Measurements from ENCODE around the gene PLK2.

The PLK2 gene

DNA sequence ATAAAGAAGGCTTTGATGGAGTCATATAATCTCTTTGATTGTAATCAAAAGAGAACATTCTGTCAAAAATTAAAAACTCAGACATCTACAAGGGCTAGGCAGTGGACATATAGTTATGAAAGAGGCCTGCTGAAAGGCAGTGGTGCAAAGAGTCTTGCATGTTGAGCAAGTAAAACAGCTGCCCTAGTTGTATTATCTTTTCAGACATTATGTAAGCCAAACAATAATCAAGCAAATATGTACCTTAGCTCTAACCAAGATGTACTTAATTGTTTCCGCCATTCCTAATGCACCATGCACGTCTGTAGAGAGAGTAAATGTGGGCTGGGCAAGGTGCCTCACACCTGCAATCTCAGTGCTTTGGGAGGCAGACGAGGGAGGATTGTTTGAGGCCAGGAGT is 45.6 kb upstream of the PLK2 start (continued):
- TF ChIP-seq, protein P1, sequence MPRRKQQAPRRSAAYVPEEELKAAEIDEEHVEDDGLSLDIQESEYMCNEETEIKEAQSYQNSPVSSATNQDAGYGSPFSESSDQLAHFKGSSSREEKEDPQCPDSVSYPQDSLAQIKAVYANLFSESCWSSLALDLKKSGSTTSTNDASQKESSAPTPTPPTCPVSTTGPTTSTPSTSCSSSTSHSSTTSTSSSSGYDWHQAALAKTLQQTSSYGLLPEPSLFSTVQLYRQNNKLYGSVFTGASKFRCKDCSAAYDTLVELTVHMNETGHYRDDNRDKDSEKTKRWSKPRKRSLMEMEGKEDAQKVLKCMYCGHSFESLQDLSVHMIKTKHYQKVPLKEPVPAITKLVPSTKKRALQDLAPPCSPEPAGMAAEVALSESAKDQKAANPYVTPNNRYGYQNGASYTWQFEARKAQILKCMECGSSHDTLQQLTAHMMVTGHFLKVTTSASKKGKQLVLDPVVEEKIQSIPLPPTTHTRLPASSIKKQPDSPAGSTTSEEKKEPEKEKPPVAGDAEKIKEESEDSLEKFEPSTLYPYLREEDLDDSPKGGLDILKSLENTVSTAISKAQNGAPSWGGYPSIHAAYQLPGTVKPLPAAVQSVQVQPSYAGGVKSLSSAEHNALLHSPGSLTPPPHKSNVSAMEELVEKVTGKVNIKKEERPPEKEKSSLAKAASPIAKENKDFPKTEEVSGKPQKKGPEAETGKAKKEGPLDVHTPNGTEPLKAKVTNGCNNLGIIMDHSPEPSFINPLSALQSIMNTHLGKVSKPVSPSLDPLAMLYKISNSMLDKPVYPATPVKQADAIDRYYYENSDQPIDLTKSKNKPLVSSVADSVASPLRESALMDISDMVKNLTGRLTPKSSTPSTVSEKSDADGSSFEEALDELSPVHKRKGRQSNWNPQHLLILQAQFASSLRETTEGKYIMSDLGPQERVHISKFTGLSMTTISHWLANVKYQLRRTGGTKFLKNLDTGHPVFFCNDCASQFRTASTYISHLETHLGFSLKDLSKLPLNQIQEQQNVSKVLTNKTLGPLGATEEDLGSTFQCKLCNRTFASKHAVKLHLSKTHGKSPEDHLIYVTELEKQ (tag by site-specific recombination; IDR thresholded peaks at IDR 0.05; ENCODE audit: borderline replicate concordance) = no peak
- TF ChIP-seq ZFP69B (tag by site-specific recombination; IDR thresholded peaks at IDR 0.05) = no peak

GRCh38 chr5:58504766-58505165 is 44.9 kb upstream of the PLK2 start:
- Histone ChIP-seq H3K27ac (ENCODE audit: extremely low read depth, low read depth, low read length) (no peak overlapping the region), H3K4me1 (ENCODE audit: control insufficient read depth, insufficient read depth, low read length) (no peaks in the 10 kb centered on the region), H3K36me3 (ENCODE audit: control insufficient read depth in 2 of 2, insufficient read depth in 1 of 2, low read length in 2 of 2) (no peaks in the 10 kb centered on the region), H3K9me3 (ENCODE audit: control insufficient read depth, insufficient read depth, low read depth, low read length) (no peaks in the 10 kb centered on the region), H3K4me3 (ENCODE audit: low read depth, low read length) (no peak overlapping the region)
- ChIA-PET CTCF (interaction anchor here (2.5 kb wide), 1 partner anchor 345 kb away, joined by 13 read pairs; no protein-coding TSS in a partner anchor), POLR2A (no interaction called here)
- TF ChIP-seq SETDB1 (IDR thresholded peaks at IDR 0.05; ENCODE audit: insufficient read length, low read length) (no peak), KLF9 (tag by site-specific recombination; IDR thresholded peaks at IDR 0.05; ENCODE audit: low read depth) (no peak), ELK4 (IDR thresholded peaks at IDR 0.05; ENCODE audit: borderline replicate concordance, low read depth, low read length) (no peak), ZBTB7A (tag by site-specific recombination; IDR thresholded peaks at IDR 0.05; ENCODE audit: low read depth) (no peak), ZNF610 (tag by site-specific recombination; IDR thresholded peaks at IDR 0.05; ENCODE audit: borderline replicate concordance) (no peak), GLIS2 (tag by site-specific recombination; IDR thresholded peaks at IDR 0.05) (no peak), ZNF248 (tag by site-specific recombination; IDR thresholded peaks at IDR 0.05) (no peak), SP7 (tag by site-specific recombination; IDR thresholded peaks at IDR 0.05) (no peak), KLF8 (tag by site-specific recombination; IDR thresholded peaks at IDR 0.05) (no peak), ZNF426 (tag by site-specific recombination; IDR thresholded peaks at IDR 0.05) (no peak), ZNF707 (tag by site-specific recombination; IDR thresholded peaks at IDR 0.05) (no peak), ZNF211 (tag by site-specific recombination; IDR thresholded peaks at IDR 0.05; ENCODE audit: low read depth) (no peak), ZNF132 (tag by site-specific recombination; IDR thresholded peaks at IDR 0.05; ENCODE audit: borderline replicate concordance) (no peak)
- TF ChIP-seq, protein P2, sequence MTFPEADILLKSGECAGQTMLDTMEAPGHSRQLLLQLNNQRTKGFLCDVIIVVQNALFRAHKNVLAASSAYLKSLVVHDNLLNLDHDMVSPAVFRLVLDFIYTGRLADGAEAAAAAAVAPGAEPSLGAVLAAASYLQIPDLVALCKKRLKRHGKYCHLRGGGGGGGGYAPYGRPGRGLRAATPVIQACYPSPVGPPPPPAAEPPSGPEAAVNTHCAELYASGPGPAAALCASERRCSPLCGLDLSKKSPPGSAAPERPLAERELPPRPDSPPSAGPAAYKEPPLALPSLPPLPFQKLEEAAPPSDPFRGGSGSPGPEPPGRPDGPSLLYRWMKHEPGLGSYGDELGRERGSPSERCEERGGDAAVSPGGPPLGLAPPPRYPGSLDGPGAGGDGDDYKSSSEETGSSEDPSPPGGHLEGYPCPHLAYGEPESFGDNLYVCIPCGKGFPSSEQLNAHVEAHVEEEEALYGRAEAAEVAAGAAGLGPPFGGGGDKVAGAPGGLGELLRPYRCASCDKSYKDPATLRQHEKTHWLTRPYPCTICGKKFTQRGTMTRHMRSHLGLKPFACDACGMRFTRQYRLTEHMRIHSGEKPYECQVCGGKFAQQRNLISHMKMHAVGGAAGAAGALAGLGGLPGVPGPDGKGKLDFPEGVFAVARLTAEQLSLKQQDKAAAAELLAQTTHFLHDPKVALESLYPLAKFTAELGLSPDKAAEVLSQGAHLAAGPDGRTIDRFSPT (tag by site-specific recombination; IDR thresholded peaks at IDR 0.05) = no peak
- TF ChIP-seq, protein P3, sequence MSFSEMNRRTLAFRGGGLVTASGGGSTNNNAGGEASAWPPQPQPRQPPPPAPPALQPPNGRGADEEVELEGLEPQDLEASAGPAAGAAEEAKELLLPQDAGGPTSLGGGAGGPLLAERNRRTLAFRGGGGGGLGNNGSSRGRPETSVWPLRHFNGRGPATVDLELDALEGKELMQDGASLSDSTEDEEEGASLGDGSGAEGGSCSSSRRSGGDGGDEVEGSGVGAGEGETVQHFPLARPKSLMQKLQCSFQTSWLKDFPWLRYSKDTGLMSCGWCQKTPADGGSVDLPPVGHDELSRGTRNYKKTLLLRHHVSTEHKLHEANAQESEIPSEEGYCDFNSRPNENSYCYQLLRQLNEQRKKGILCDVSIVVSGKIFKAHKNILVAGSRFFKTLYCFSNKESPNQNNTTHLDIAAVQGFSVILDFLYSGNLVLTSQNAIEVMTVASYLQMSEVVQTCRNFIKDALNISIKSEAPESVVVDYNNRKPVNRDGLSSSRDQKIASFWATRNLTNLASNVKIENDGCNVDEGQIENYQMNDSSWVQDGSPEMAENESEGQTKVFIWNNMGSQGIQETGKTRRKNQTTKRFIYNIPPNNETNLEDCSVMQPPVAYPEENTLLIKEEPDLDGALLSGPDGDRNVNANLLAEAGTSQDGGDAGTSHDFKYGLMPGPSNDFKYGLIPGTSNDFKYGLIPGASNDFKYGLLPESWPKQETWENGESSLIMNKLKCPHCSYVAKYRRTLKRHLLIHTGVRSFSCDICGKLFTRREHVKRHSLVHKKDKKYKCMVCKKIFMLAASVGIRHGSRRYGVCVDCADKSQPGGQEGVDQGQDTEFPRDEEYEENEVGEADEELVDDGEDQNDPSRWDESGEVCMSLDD (tag by site-specific recombination; IDR thresholded peaks at IDR 0.05) = no peak
- TF ChIP-seq, protein P1 (tag by site-specific recombination; IDR thresholded peaks at IDR 0.05; ENCODE audit: borderline replicate concordance) = no peak

Data from HEK293 (cell line).